Fibroblast of the conjunctiva (primary cell): ENCODE data around the gene MEGF11.

Experiments used
- DNase-seq: peaks from one replicate; pipeline ENCODE4 v3.0.0-alpha.2; 2010; ENCODE audit warnings: low read depth

The MEGF11 gene

DNA sequence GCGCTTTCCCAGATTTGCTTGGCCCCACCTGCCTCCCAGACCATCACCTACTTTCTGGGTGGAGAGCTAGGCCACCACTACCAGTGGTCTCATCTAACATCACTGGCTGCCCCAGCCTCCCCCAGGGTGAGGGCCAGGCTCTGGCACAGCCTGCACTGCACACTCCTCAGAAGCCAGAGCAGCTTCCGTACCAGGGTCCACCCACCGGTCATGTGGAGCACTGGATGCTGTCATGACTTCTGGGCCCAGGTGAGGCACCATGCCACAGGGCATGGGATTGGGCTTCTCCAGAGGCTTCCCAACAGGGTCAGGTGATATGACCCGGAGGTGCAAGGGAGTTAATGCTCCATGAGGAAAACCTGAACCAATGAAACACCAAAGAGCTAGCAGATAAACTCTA is 14.0 kb downstream of the MEGF11 start:
- no peak for DNase-seq

DNA sequence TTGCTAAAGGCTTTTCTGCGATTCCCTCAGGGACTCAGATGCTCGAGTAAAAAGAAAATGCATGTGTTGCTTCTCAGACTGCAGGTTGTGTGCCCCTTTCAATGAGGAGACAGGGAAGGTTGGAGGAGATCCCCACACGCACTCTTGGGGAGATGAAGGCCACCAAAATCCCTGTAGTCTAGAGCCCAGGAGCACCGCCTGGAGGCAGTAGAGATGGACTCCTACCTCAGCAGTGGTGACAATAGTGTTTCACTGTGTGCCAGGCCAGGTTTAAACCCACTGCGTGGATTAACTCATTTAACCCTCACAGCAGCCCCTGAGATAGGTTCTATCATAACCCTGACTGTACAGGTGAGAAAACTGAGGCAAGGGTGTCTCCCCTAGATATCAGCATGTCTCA is 15.2 kb downstream of the MEGF11 start:
- DNase-seq, result no peak

DNA sequence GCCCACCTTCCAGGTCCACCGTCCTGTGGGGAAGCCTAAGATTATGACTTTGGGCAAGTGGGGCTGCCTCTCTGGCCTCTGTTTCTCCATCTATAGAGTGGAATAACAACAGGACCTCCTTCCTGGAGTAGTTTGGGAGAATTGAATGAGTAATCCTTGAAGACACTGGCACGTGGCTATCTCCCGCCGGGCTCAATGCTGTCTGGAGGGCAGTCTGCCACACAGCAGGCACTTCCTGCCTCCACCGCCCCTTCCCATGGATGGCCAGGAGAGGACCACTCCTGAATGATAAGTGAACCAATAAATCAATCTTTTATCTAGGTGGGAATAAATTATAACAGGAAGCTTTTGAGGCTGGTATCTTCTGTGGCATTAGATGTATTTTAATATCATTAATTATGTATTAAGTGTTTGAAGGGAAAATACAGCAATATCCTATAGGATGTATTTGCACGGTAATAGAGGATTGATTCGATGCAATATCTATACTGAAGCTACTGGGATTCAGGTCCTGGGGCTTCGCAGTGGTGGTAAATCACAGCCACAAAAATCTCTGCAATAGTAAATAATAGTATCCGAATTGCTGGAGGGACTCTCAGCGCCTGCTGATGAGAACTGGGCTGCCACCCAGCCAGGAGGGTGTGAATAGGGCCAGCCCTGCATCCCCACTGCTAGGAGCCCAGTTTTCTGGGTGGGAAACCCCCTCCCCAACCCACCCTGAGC is 15.9 kb downstream of the MEGF11 start:
- DNase-seq, result no peak

DNA sequence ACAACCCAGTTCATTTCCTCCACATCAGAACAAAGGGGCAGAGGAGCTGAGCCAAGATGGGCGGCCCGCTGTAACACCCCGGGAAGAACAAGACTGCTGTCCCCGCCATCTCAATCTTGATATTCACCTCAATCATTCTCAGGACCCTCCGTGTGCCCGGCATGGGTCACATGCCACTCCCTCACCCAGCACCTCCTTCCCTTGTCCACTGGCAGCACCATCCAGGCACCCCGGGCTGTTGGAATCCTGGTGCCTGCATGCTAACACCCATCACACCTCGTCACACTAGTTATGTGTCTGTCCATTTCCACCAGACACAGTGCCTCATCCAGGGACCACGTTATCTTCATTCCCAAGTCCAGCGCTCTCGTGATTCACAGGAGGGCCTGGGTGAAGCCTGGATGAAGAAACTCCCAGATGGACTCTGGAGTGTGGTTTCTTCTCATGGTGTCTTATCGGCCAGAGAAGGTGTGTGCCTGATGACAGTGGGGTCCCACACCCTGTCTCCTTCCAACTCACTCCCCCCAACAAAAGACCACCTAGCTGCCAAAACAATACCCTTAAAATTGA is 16.7 kb downstream of the MEGF11 start:
- DNase-seq, result no peak

DNA sequence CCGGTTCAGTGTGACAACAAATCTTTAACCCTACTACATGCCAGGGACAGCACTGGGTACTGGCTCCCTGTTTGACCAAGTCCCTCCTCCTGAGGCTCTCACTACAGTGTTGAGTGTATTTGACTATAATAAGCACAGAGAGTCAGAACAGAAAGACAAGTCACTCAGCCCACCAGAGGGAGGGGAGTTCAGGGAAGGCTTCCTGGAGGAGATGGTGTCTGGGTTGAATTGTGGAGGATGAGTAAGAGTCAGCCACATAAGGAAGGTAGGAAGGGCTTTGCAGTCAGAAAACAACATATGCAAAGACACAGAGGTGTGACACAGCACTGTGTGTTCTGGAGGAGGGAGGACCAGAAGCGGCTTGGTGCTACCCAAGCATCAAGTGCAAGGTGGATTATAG is 17.7 kb downstream of the MEGF11 start:
- DNase-seq, result no peak

DNA sequence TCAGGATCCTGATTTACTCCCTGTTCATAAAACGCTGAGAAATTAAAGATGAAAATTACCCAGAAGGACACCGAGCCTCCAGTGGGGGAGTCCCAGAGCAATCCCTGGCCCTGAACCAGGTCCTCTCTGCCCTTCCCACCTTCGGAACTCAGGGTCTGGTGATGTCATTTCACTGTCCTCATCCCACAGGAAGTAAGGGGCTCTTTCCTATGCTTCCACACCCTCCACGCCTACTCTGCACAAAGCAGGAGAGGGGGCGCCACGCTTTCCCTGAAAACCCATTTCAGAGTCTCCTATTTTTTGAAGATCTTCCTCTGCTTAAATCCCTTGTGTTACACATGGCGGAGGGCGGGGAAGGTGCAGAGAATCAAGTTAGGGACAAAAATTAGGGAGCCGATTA is 18.8 kb downstream of the MEGF11 start:
- no peak for DNase-seq

DNA sequence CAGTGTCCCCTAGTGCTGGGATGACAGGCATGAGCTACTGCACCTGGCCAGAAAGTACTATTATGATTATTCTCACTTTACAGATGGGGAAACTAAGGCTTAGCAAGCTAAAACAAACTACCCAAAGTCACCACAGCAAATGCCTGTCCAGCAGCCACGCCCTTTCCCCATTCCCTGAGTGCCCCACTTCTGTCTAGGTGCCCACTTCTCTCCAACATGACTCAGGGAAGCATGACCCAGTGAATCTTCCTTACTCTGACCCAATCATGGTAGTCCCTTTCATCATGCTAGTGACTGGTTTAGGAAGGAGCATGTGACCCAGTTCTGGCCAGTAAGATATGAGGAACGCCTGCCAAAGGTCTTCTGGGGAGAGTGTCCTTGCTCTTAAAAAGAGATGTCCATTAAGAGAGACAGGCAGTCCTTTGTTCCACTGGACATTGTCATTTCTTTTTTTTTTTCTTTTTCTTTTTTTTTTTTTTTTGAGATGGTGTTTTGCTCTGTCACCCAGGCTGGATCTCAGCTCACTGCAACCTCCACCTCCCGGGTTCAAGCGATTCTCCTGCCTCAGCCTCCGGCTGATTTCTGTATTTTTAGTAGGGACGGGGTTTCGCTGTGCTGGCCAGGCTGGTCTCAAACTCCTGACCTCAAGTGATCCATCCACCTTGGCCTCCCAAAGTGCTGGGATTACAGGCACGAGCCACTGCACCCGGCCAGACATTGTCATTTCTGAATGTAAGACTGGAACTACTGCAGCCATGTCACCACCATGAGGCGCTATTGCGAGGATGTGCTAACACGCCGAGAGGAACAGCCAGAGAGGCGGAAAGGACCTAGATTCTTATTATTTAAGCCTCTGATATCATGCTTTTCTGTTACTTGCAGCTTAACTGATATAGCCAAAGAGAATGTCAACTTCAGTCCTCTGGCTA is 19.8 kb downstream of the MEGF11 start:
- DNase-seq, result peak; percentile 40

DNA sequence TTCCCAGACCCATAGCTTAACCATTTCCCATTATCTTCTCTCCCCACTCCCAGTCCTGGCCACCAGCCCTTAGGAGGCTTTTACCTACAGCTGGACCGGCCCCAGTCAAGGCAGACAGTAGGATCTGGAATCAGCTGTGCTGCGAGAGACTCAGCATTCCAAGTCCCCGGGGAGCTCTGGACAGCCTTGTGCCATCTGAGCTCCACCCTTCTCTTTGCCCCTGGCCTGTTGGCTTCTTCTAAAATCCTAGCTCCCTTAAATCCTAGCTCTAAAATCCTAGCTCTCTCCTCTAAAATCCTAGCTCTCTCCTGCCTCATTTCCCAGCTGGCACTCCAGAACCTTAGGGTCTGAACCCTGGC is 21.3 kb downstream of the MEGF11 start:
- DNase-seq, result no peak

DNA sequence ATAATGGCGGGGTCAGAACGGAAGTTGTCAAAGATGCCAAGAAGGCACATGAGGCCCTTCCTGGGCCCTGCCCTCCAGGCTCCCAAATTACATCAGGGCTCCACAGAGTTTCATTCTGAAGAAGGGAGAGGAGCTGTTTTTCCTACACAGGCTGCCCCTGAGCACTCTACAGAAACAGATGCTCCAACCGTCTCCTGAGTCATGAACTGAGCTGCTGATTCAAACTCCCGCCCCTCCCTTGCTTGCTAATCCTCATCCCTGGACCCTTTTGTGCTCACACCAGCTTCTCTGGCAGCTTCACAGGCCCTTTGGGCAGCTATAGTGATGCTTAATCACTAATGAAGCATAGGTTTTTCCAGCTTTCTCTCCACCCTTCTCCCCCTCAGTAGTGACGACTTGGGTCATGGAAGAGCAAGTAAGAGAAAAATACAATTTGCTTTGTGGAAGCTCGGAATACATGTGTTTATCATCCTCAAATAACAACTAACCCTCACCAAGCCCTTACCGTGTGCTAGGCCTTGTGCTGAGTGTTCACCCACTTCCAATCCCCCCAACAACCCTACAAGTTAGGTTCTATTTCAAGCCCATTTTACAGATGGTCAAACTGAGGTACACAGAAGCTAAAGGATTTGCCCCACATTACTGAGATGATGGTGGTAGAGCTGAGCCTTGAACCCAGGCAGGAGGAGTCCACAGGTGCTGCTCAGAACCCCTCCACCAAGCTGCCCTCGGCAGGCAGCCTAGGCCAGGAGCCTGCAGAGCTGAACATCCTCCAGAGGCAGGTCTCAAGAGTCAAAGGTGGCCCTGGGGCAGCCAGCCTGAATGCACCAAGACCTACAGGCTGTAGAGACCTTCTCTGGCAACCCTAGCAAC is 21.9 kb downstream of the MEGF11 start:
- DNase-seq, result no peak

DNA sequence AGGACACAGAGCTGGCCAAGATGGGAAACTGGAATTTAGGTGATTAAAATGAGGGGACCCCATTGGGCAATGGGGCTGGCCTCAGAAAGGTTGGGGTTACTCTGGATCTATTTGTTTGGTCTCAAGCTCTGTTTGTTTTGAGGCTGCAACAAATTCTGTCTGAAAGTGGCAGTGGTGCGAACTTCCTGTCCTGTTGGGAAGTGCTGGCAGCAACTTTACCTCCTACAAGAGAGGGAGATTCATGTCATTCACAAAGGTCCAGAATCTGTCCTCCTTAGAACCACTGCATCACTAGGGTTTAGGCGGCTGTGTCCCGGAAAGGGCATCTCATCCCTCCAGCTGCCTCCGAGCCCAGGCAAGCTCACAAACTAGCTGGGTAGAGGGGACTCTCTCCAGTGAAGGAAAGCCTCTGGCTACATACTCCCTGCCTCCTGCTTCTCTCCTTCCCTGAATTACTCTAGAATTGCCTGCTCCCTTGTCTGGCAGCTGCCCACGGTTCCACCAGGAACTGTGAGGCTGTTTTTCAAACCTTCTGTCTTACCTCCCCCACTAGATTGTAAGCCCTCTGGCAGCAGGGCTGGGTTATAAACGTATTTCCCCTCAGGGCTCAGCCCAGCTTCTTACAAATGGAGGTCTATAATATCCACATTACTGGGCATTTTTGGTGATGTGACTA is 23.6 kb downstream of the MEGF11 start:
- no peak for DNase-seq

DNA sequence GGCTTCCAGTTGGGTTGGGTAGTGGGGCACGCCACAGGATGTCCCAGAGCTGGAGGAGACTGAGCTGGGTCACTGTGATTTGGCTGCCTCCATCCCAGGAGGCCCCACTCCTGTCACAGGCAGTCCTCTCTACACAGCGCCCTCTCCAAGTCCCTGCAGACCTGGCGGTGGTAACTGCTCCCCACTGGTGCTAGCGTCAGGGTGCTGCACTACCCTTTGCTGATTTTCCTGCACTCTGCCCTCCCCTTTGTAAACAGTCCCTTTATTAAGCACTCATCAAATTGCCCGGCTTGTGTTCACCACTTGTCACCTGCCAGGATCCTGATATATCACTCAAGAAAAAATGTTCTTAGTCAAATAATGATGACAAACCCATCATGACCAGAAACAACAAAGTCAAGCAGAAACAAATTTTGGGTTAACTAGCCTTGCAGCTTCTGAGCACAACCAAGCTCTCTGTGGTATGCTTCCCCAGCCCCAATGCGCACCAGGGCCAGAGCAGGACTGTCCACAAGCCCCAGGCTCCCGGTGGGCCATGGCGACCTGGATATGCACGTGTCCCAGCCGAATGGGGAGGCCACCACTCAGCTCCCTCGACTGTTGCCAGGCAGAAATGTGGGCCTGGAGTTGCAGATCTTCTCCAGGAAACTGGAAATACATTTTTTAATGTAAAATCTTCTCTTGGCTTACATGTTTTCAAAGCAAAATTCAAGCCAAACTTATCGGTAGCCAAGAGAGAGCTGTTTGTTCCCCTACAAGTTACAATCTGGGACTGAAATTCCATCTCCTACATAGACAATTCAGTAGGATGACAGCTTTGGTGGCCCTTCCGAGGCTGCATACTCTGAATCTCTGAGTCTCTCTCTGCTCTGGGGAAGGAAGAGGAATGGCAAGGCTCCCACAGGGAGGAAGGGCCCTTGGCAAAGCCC is 24.5 kb downstream of the MEGF11 start:
- no peak for DNase-seq

DNA sequence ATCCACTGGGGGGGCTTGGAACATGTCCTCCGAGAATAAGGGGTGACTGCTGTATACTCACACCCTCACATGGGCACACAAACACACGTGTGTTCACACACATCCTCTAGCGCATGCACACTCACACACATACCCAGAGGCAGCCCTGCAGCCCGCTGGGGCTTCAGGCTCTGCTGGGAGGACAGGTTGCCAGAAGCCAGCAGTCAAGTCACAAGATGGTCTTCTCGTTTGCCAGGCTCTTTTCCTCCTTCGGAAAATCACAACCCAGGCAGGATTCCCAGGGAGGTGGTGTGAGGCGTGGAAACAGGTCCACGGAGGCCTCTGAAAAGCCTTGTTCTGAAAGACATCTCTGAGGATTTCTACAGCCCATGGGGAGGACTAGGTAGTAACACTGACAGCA is 26.8 kb downstream of the MEGF11 start:
- no peak for DNase-seq

DNA sequence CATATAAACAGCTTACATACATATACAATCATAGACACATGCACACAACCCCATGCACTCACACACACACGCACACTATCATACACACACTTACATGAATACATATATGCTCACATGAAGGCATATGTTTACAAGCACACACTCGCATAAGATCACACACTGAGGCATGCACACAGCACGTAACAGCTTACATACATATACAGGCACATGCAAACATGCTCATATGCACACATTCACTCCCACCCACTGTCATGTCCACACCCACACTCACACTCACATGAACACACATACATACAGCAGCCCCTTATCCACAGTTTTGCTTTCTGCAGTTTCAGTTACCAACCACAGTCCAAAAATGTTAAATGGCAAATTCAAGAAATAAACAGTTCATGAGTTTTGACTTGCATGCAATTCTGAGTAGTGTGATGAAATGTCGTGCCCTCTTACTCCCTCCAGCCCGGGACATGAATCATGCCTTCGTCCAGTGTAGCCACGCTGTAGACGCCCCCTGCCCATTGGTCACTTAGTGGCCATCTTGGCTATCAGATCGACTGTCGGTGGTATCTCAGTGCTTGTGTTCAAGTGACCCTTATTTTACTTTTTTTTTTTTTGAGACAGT is 27.8 kb downstream of the MEGF11 start:
- no peak for DNase-seq

DNA sequence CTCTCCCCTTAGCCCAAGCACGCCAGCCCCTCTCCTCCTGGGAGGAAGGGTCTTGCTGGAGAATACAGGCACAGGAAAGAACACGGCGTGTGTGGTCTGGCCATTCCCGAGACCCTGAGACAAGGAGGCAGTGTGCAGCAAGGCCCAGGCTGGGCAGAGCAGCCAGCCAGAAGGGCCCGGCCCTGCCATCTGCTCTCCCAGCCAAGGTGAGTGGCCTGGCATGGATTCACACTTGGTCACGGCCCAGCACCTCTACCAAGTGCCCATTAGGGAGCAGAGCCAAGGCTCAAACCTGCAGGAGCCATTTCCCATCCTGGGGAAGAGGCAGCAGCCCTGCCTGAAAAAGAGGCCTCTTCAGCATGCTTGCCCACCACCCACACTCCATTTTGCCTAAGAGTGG is 28.6 kb downstream of the MEGF11 start:
- no peak for DNase-seq

DNA sequence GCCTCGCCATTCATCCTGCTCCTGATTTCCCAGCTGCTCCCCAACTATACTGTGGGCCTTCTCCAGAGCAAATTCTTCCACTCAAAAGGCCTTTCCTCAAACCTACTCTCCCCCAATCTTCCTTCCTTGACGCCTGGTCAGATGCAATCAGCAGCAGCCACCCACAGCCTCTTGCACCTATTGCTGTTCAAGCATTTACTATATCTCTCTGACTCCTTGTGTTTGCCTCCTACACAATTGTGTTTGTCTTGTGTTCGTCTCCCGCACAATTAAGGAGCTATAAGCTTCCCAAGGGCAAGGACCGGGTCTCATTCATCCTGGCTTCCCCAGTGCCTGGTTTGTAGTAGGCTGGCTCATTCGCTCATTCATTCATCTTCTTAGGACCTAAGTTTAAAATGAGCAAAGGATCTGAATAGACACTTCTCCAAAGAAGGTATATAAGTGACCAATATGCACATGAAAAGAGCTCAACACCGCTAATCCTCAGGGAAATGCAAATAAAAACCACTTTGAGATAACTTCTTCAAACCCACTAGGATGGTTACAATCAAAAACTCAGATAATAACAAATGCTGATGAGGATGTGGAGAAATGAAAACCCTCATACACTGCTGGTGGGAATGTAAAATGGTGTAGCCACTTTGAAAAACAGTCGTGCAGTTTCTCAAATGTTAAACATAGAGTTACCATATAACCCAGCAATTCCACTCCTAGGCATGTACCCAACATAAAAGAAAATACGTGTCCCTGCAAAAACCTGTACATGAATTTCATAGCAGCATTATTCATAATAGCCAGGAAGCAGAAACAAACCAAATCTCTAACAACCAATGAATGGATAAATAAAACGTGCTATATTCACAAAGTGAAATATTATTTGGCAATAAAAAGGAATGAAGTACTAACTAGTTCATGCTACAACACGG is 31.0 kb downstream of the MEGF11 start:
- no peak for DNase-seq

DNA sequence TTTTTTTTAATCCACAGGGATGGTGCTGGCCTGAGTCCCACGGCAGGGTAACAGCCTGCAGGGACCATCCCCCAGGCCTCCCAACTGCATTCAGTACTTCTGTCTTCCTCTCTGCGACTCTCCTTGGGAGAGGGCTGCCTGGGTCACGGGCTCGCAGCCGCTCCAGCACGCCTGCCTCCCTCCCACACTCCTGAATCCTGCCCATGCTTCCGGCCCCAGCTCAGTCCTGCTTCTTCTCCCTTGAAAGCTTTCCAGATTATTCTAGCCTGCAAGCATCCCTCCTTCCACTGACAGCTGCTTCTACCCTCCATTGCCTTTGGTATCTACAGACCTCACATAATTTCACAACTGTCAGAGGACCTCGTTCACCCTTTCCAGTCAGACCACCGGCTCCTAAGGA is 32.4 kb downstream of the MEGF11 start:
- no peak for DNase-seq

DNA sequence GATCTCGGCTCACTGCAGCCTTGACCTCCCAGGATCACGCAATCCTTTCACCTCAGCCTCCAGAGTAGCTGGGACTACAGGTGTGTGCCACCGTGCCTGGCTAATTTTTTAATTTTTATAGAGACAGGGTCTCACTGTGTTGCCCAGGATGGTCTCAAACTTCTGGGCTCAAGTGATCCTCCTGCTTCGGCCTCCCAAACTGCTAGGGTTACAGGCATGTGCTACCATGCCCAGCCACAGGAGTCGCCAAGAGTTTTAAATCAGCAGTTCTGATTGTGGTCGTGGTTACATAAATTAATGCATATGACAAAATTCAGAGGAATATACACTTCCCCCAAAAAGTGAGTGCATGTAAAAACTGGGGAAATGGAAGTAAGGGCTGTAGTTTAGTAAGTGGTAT is 32.9 kb downstream of the MEGF11 start:
- no peak for DNase-seq

DNA sequence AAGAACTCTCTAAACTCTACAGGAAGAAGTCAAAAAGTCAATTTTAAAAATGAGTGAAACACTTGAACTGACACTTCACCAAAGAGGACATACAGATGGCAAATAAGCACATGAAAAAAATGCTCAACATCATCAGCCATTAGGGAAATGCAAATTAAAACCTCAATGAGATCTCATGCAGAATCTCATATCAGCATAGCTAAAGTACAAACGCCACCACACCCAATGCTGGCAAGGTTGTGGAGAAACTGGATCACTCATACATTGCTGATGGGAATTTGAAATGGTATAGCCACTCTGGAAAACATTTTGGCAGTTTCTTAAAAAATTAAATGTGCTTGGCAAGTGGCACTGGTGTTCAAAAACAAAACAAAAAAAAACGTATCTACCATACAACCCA is 34.2 kb downstream of the MEGF11 start:
- no peak for DNase-seq

DNA sequence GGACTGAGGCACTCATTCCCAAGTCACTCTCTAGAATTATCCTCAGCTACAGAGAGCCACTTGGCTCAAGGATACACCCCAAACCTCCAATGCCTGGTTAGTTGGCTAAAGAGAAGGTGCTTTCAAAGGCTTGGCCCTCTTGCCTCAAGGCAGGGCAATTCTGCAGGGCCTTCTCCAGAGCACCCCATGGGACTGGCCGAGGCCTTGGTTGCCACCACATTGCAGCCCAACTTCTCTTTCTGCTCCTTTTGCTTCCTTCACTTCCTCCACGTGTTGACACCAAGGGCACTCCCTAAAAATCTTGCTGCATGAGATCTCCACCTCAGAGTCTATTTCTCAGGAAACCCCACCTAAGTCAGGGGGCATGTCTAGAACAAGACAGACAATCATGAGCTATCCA is 36.7 kb downstream of the MEGF11 start:
- DNase-seq, result no peak
